Osteoblast (primary cell): Measurements from ENCODE around the gene TMCC2. TPM values are rescaled to one million over a fixed set of nuclear protein-coding genes. Genes with fewer than 3 reads are reported as not detected.
A peak's percentile ranks its signal among the peaks of the same experiment; 100 is the strongest.

Experiments
- DNase-seq: peaks from one replicate; pipeline ENCODE4 v3.0.0; 2011; ENCODE audit warnings: low spot score, mixed read lengths; ENCODE audit not compliant: insufficient read length; ENCODE audit errors: missing footprints
- H2AFZ ChIP-seq: 2 replicates; pipeline ENCODE4 v1.6.0; 2011; ENCODE audit warnings: mild to moderate bottlenecking, low read length
- H3K27ac ChIP-seq: 2 replicates; pipeline ENCODE4 v1.5.1; 2011; ENCODE audit warnings: mild to moderate bottlenecking, low read depth, low read length, moderate library complexity
- H3K27me3 ChIP-seq: 2 replicates; pipeline ENCODE4 v1.6.0; 2012; ENCODE audit warnings: mild to moderate bottlenecking, control low read depth, inconsistent platforms, low read length, moderate library complexity; ENCODE audit not compliant: insufficient read depth
- H3K36me3 ChIP-seq: 2 replicates; pipeline ENCODE4 v1.5.1; 2011; ENCODE audit warnings: mild to moderate bottlenecking, low read length, control low read depth, moderate library complexity; ENCODE audit not compliant: insufficient read depth
- H3K4me1 ChIP-seq: 2 replicates; pipeline ENCODE4 v1.5.1; 2011; ENCODE audit warnings: mild to moderate bottlenecking, low read length, control low read depth, moderate library complexity; ENCODE audit not compliant: insufficient read depth
- H3K4me2 ChIP-seq: 2 replicates; pipeline ENCODE4 v1.6.0; 2011; ENCODE audit warnings: mild to moderate bottlenecking, low read length; ENCODE audit not compliant: insufficient read depth
- H3K4me3 ChIP-seq: fragments of 200-600 bp; sonication (generic); 3 replicates; pipeline ENCODE4 v1.5.1; 2012; ENCODE audit warnings: mild to moderate bottlenecking, low read length, inconsistent platforms; ENCODE audit not compliant: insufficient read depth
- H3K79me2 ChIP-seq: 2 replicates; pipeline ENCODE4 v1.6.0; 2012; ENCODE audit warnings: mild to moderate bottlenecking, low read length, control low read depth, inconsistent platforms; ENCODE audit not compliant: insufficient read depth
- H3K9me3 ChIP-seq: 2 replicates; pipeline ENCODE4 v1.5.1; 2011; ENCODE audit warnings: low read depth, low read length, control low read depth
- H4K20me1 ChIP-seq: 2 replicates; pipeline ENCODE4 v1.6.0; 2012; ENCODE audit warnings: mild to moderate bottlenecking, low read length, control low read depth; ENCODE audit not compliant: insufficient read depth
- total RNA-seq: library from RNA; depleted of rRNA; stranded (reverse); fragments of >200 nt; gene quantifications from 2 replicates; pipeline ENCODE4 v1.2.3, GENCODE V29; 2012
- TF ChIP-seq, protein P1 (sequence below): IDR thresholded peaks from 2 replicates; pipeline ENCODE4 v1.5.1; 2011; ENCODE audit warnings: mild to moderate bottlenecking, low read depth, low read length, moderate library complexity; ENCODE audit errors: extremely low read depth

Gene TMCC2
- total RNA-seq, 1 donor, result 1.8 TPM

DNA sequence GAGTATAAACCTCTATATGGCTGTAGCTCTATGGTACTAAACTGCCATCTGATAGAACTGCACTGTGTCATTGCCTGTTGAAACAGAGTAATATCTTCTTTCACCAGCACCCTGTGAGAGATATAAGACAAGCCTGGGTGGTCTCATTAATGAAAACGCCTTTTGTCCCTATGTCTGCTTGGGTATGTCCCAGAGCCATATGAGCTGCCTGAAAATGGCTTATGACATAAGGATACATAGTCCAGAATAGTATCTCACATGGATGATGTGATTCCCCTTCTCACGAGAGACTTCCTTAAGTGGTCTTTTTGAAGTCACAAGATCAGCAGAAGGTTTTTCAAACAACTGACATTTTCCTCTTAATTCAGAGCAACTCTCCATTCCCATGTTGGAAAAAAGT is 7.3 kb upstream of the TMCC2 start:
- Histone ChIP-seq H3K4me2 (no peak overlapping the region), H3K4me3 (no peak overlapping the region), H3K79me2 (no peaks in the 10 kb centered on the region), H3K36me3 (no peaks in the 10 kb centered on the region), H2AFZ (no peak overlapping the region), H3K27ac (no peak overlapping the region), H3K27me3 (peaks cover 8% of the 10 kb centered on the region), H3K4me1 (no peaks in the 10 kb centered on the region), H3K9me3 (no peaks in the 10 kb centered on the region), H4K20me1 (no peaks in the 10 kb centered on the region)
- no peak for DNase-seq
- TF ChIP-seq, protein P1, sequence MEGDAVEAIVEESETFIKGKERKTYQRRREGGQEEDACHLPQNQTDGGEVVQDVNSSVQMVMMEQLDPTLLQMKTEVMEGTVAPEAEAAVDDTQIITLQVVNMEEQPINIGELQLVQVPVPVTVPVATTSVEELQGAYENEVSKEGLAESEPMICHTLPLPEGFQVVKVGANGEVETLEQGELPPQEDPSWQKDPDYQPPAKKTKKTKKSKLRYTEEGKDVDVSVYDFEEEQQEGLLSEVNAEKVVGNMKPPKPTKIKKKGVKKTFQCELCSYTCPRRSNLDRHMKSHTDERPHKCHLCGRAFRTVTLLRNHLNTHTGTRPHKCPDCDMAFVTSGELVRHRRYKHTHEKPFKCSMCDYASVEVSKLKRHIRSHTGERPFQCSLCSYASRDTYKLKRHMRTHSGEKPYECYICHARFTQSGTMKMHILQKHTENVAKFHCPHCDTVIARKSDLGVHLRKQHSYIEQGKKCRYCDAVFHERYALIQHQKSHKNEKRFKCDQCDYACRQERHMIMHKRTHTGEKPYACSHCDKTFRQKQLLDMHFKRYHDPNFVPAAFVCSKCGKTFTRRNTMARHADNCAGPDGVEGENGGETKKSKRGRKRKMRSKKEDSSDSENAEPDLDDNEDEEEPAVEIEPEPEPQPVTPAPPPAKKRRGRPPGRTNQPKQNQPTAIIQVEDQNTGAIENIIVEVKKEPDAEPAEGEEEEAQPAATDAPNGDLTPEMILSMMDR, result no peak

DNA sequence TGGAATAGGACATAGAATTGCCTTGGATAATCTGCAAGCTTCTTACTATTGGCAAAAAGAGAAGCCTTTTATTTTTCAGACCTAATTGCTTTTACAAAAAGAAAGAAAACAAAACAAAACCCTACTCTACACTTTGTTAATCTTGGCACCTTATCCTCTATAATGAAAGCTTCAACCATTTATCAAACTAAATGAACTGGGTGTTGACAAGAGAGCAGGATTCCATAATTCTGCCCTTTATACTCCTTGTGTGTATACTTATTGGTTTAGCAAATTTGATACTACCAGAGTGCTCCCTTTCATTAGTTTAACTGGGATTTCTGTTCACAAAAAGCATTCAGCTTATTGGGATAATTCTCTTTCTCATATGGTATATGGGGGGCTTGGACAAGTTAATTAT is 3.0 kb upstream of the TMCC2 start:
- H3K4me3 ChIP-seq, result no peak overlapping the region
- H3K4me2 ChIP-seq, result no peak overlapping the region
- TF ChIP-seq, protein P1, result no peak
- no peak overlapping the region for H2AFZ ChIP-seq
- H3K9me3 ChIP-seq, result no peaks in the 10 kb centered on the region
- H3K79me2 ChIP-seq, result no peaks in the 10 kb centered on the region
- no peak for DNase-seq
- H3K36me3 ChIP-seq, result no peaks in the 10 kb centered on the region
- H3K4me1 ChIP-seq, result peaks cover 23% of the 10 kb centered on the region
- H4K20me1 ChIP-seq, result no peaks in the 10 kb centered on the region
- peaks cover 13% of the 10 kb centered on the region for H3K27me3 ChIP-seq
- no peak overlapping the region for H3K27ac ChIP-seq

- peaks cover 13% of the 10 kb centered on the region for H3K27me3 ChIP-seq
- H3K4me1 ChIP-seq, result peaks cover 23% of the 10 kb centered on the region
- H3K9me3 ChIP-seq, result no peaks in the 10 kb centered on the region
- H3K36me3 ChIP-seq, result no peaks in the 10 kb centered on the region
- H3K79me2 ChIP-seq, result no peaks in the 10 kb centered on the region
- peak overlapping the region; percentile 100 for H3K4me2 ChIP-seq
- H4K20me1 ChIP-seq, result no peaks in the 10 kb centered on the region
- peak; percentile 18 for DNase-seq
- peak overlapping the region; percentile 62 for H3K27ac ChIP-seq
- no peak overlapping the region for H2AFZ ChIP-seq
- no peak overlapping the region for H3K4me3 ChIP-seq
- TF ChIP-seq, protein P1, result no peak
These were observed 1.6 kb upstream of the TMCC2 start for GRCh38 chr1:205225901-205226765.

DNA sequence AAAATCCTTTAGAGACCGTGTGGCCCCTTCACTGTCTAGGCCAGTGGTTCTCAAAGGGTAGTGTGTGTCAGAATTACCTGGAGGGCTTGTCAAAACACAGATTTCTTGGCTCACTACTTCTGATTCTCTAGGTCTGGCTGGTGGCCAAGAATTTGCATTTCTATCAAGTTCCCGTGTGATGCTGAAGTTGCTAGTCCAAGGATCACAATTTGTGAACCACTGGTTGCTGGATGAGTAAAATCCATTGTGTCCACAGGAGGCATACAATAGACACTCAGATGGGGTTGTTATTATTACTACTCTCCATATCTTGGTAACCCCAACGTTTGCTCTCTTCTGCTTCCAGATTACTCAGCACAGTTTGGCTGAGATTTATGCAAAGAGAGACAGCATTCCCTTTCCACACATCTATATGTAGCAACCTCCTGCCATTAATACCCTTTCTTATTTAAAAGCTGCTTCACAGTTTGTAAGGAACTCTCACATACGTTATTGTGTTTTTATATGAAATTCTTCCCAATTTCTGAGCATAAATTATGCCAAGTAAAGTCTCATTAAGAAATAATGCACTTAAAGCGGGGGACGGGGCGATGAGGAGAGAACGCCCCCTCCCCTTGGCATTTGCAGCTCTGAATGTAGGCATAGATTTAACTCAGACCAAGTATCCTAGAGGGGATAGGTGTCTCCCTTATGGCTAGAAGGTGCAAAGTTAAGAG is 720 bp upstream of the TMCC2 start:
- Histone ChIP-seq H3K79me2 (no peaks in the 10 kb centered on the region), H3K36me3 (no peaks in the 10 kb centered on the region), H3K4me1 (peaks cover 23% of the 10 kb centered on the region), H3K4me3 (peak overlapping the region; percentile 84), H4K20me1 (no peaks in the 10 kb centered on the region), H3K9me3 (no peaks in the 10 kb centered on the region), H2AFZ (peak overlapping the region; percentile 93), H3K27me3 (peaks cover 13% of the 10 kb centered on the region), H3K4me2 (peak overlapping the region; percentile 100), H3K27ac (peak overlapping the region; percentile 62)
- TF ChIP-seq, protein P1, result peak; percentile 16
- peak; percentile 86 for DNase-seq
